ENCODE measurements around the gene CYP24A1. TPM values are rescaled to one million over a fixed set of nuclear protein-coding genes. Genes with fewer than 3 reads are reported as not detected.

CYP24A1 gene
- polyA plus RNA-seq, 1 of the 3 experiments (the other 2 are of a cell fraction): 8.8 TPM

GRCh38 chr20:54137115-54137514 lies 36.7 kb downstream of the CYP24A1 start:
- Histone ChIP-seq H3K36me3 (replicated peaks in 1 of 2; ENCODE audit: control insufficient read depth in 1 of 2, insufficient read depth in 2 of 2, low read length in 1 of 2) (no peaks in the 10 kb centered on the region), H3K79me2 (ENCODE audit: insufficient read depth) (no peaks in the 10 kb centered on the region), H3K9ac (no peak overlapping the region), H2AFZ (ENCODE audit: low read depth) (no peak overlapping the region), H3K9me3 (no peaks in the 10 kb centered on the region), H3K27me3 (ENCODE audit: insufficient read depth) (no peaks in the 10 kb centered on the region), H3K4me3 (ENCODE audit: low read depth in 2 of 2, low read length in 1 of 2) (no peak overlapping the region), H3F3A (replicated peaks; ENCODE audit: insufficient read depth) (peaks cover 52% of the 10 kb centered on the region), H3K27ac (ENCODE audit: low read depth in 2 of 2, low read length in 1 of 2) (no peak overlapping the region), H4K20me1 (ENCODE audit: insufficient read depth) (no peaks in the 10 kb centered on the region), H3K9me2 (no peaks in the 10 kb centered on the region), H3K4me2 (no peak overlapping the region), H3K4me1 (ENCODE audit: control insufficient read depth in 1 of 2, insufficient read depth in 2 of 2, low read depth in 1 of 2, low read length in 1 of 2) (peaks cover 0 to 22% of the 10 kb centered on the region in 2 experiments; a peak in 3 of 4 replicates)
- ChIA-PET POLR2A (no interaction called here), CTCF (interaction anchor here (1.0 to 5.2 kb wide), 2 partner anchors 62 to 82 kb away, joined by 3 to 22 read pairs; no protein-coding TSS in a partner anchor)
- WGBS (ENCODE audit: low lambda C conversion rate): 62% methylated on average over 5 of the region's 5 CpGs
- DNase-seq: no peak
- TF ChIP-seq NFIC (IDR thresholded peaks at IDR 0.05; ENCODE audit: borderline replicate concordance) (no peak), EZH2phosphoT487 (IDR thresholded peaks at IDR 0.05; ENCODE audit: borderline replicate concordance, low read depth) (no peak), GABPA (IDR thresholded peaks at IDR 0.05; ENCODE audit: low read depth) (no peak), FOXJ3 (CRISPR knock-in tag; IDR thresholded peaks at IDR 0.05) (no peak), TEAD4 (IDR thresholded peaks at IDR 0.05; ENCODE audit: borderline replicate concordance, insufficient read depth) (no peak), FOXM1 (IDR thresholded peaks at IDR 0.05; ENCODE audit: low read depth) (no peak), REST (IDR thresholded peaks at IDR 0.05; ENCODE audit: low read depth, low read length) (no peak), MEF2A (IDR thresholded peaks at IDR 0.05; ENCODE audit: borderline replicate concordance, low read depth) (no peak)

GRCh38 chr20:54134445-54135220 lies 39.2 kb downstream of the CYP24A1 start:
- DNase-seq: no peak
- ChIA-PET POLR2A (no interaction called here), CTCF (interaction anchor here (0.9 to 1.7 kb wide), 3 partner anchors 32 to 73 kb away, joined by 3 to 4 read pairs (median 4); partner anchors contain the start of gene PFDN4)
- WGBS (ENCODE audit: low lambda C conversion rate): 82% methylated on average over 2 of the region's 2 CpGs
- no peaks in the 10 kb centered on the region for H3K9me3 ChIP-seq
- peak overlapping the region; percentile 64; the same call in 1 of the 2 replicates for H3K9ac ChIP-seq
- H3K36me3 ChIP-seq (replicated peaks in 1 of 2; ENCODE audit: control insufficient read depth in 1 of 2, insufficient read depth in 2 of 2, low read length in 1 of 2): no peaks in the 10 kb centered on the region
- H3K79me2 ChIP-seq (ENCODE audit: insufficient read depth): no peaks in the 10 kb centered on the region
- no peak overlapping the region for H3K4me3 ChIP-seq (ENCODE audit: low read depth in 2 of 2, low read length in 1 of 2)
- H3K27ac ChIP-seq (ENCODE audit: low read depth in 2 of 2, low read length in 1 of 2): peak overlapping the region in 1 of 2 experiments; percentile 94; a peak in 2 of 4 replicates
- H3K4me1 ChIP-seq (ENCODE audit: control insufficient read depth in 1 of 2, insufficient read depth in 2 of 2, low read depth in 1 of 2, low read length in 1 of 2): peaks cover 0 to 22% of the 10 kb centered on the region in 2 experiments
- H3K9me2 ChIP-seq: no peaks in the 10 kb centered on the region
- H3K27me3 ChIP-seq (ENCODE audit: insufficient read depth): no peaks in the 10 kb centered on the region
- no peaks in the 10 kb centered on the region for H4K20me1 ChIP-seq (ENCODE audit: insufficient read depth)
- H3F3A ChIP-seq (replicated peaks; ENCODE audit: insufficient read depth): peaks cover 38% of the 10 kb centered on the region
- H2AFZ ChIP-seq (ENCODE audit: low read depth): no peak overlapping the region
- no peak overlapping the region for H3K4me2 ChIP-seq
- TF ChIP-seq RXRA (IDR thresholded peaks at IDR 0.05; ENCODE audit: borderline replicate concordance, low read depth) (peak; percentile 41; the same call in 1 of the 2 replicates), REST (IDR thresholded peaks at IDR 0.05; ENCODE audit: low read depth, low read length) (no peak), NFIC (IDR thresholded peaks at IDR 0.05; ENCODE audit: borderline replicate concordance) (peak; percentile 95), GABPA (IDR thresholded peaks at IDR 0.05; ENCODE audit: low read depth) (no peak), TEAD4 (IDR thresholded peaks at IDR 0.05; ENCODE audit: borderline replicate concordance, insufficient read depth) (peak; percentile 68; the same call in 1 of the 2 replicates), FOXJ3 (CRISPR knock-in tag; IDR thresholded peaks at IDR 0.05) (no peak), RAD21 (IDR thresholded peaks at IDR 0.05; ENCODE audit: low read length) (no peak), USF1 (IDR thresholded peaks at IDR 0.05; ENCODE audit: borderline replicate concordance, low read depth) (no peak; the same call in 1 of the 2 replicates), SIN3A (IDR thresholded peaks at IDR 0.05; ENCODE audit: borderline replicate concordance, low read depth, low read length) (no peak), POLR2AphosphoS5 (IDR thresholded peaks at IDR 0.05; ENCODE audit: low read depth, low read length) (peak; percentile 50; the same call in 1 of the 2 replicates), MXI1 (IDR thresholded peaks at IDR 0.05; ENCODE audit: low read depth, low read length) (no peak), RCOR1 (IDR thresholded peaks at IDR 0.05; ENCODE audit: low read length) (no peak), MEF2A (IDR thresholded peaks at IDR 0.05; ENCODE audit: borderline replicate concordance, low read depth) (no peak), FOSL2 (IDR thresholded peaks at IDR 0.05; ENCODE audit: borderline replicate concordance, low read depth) (peak; percentile 87)

All from SK-N-SH (cell line).